Body of pancreas (tissue), 4 donors: ENCODE measurements around the gene SLC12A6. TPM values are rescaled to one million over a fixed set of nuclear protein-coding genes. Genes with fewer than 3 reads are reported as not detected.

Experiments used
- ATAC-seq: fragments of 150-250 bp; one replicate; pipeline ENCODE4 v1.9.1; 2016
- DNase-seq, 4 donors: peaks; one replicate each; pipeline ENCODE4 v3.0.0-alpha.2; 2019
- H3K27ac ChIP-seq, 4 donors: fragments of 200-600 bp; sonication (generic); 1 replicate in 3 of 4; 2 replicates in 1 of 4; pipeline versions ENCODE4 v1.5.1 to v1.6.1; 2016 to 2019; ENCODE audit warnings: mild to moderate bottlenecking in 1 of 4, mixed read lengths in 1 of 4, moderate library complexity in 1 of 4
- H3K27me3 ChIP-seq, 2 donors: fragments of 200-600 bp; sonication (generic); one replicate each; pipeline ENCODE4 v1.6.0; 2016; ENCODE audit warnings: mild to moderate bottlenecking in 1 of 2
- H3K36me3 ChIP-seq, 2 donors: fragments of 200-600 bp; sonication (generic); replicated peaks in 1 of 2; 2 replicates each; pipeline ENCODE4 v1.5.1; 2016; ENCODE audit warnings: low read depth in 2 of 2; ENCODE audit not compliant: insufficient read depth in 1 of 2
- H3K4me1 ChIP-seq: fragments of 200-600 bp; sonication (generic); one replicate; pipeline ENCODE4 v1.6.0; 2016
- H3K4me3 ChIP-seq, 2 donors: fragments of 200-600 bp; sonication (generic); 1 replicate in 1 of 2; 2 replicates in 1 of 2; pipeline ENCODE4 v1.5.1; 2016 to 2019
- H3K9me3 ChIP-seq, 3 donors: fragments of 200-600 bp; sonication (generic); 1 replicate in 2 of 3; 2 replicates in 1 of 3; pipeline ENCODE4 v1.5.1; 2016
- POLR2A ChIP-seq, 3 donors: fragments of 450-650 bp; IDR thresholded peaks; one replicate each; pipeline ENCODE4 v1.6.1; 2016; ENCODE audit warnings: antibody characterized with exemption in 3 of 3, mild to moderate bottlenecking in 2 of 3
- WGBS, 2 donors: methylation state at CpG; one replicate each; pipeline ENCODE4 v1.1.5; 2017; 5-methylcytosine and 5-hydroxymethylcytosine counted together
- intact Hi-C: fragments of 100-400 bp; cut with DNase I; formaldehyde crosslinking; loops from one replicate; pipeline ENCODE4 v1.15.1; 2023
- total RNA-seq, 2 donors: library from RNA; depleted of rRNA; stranded (reverse); fragments of >200 nt; gene quantifications; one replicate each; pipeline ENCODE4 v1.1.0, GENCODE V29; 2016
- TF ChIP-seq, protein P1 (sequence below), 7 experiments: fragments of 450-650 bp in 4 of 7; fragments of 200-600 bp in 3 of 7; sonication (generic) in 3 of 7; IDR thresholded peaks; one replicate each; pipeline ENCODE4 v1.5.1; 2016 to 2019; ENCODE audit warnings: antibody characterized with exemption in 7 of 7

SLC12A6 gene
- total RNA-seq, 2 donors from 2014 or later = 15.0 to 16.2 TPM

DNA sequence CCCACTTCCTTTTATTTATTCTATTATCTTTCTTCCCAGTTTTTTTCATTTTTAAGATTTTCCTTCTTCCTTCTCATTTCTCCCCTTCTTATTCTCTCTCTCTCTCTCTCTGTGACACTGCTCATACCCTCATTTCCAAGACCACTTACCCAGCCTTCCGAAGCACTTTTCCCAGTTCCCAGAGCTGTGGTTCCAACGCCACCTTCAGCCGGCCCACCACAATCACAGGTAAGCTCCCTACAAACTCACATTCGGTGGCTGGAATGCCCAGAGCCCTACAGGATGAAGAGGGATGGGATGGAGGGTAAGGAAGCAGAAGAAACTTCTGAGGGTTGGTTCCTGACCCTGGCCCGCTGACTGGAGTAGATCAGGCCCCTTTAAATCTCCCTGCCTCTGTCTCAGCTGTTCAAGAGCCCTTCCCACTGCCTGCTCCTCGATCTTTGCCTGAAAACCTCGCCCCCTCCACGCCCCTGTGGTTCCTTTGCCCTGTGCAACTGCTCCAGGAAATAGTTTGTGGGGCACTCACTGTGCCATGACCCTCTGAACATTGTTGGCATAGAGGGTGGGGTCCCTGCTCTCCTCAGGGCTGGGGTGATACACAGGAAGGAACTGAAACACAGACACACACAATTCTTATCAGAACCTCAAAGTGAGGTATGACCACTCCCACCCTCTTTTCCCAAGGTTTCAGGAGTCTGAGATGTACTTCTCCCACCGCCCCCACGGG, 24.6 kb upstream of the SLC12A6 start:
- DNase-seq = no peak
- no peak overlapping the region for H3K4me3 ChIP-seq
- no peaks in the 10 kb centered on the region for H3K27me3 ChIP-seq
- TF ChIP-seq POLR2A (IDR thresholded peaks at IDR 0.05) = no peak
- TF ChIP-seq, protein P1, sequence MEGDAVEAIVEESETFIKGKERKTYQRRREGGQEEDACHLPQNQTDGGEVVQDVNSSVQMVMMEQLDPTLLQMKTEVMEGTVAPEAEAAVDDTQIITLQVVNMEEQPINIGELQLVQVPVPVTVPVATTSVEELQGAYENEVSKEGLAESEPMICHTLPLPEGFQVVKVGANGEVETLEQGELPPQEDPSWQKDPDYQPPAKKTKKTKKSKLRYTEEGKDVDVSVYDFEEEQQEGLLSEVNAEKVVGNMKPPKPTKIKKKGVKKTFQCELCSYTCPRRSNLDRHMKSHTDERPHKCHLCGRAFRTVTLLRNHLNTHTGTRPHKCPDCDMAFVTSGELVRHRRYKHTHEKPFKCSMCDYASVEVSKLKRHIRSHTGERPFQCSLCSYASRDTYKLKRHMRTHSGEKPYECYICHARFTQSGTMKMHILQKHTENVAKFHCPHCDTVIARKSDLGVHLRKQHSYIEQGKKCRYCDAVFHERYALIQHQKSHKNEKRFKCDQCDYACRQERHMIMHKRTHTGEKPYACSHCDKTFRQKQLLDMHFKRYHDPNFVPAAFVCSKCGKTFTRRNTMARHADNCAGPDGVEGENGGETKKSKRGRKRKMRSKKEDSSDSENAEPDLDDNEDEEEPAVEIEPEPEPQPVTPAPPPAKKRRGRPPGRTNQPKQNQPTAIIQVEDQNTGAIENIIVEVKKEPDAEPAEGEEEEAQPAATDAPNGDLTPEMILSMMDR (IDR thresholded peaks at IDR 0.05) = no peak
- intact Hi-C loops = loop anchor here (10.0 kb wide), 1 partner anchor 297 kb away; no protein-coding TSS in a partner anchor
- H3K9me3 ChIP-seq = no peaks in the 10 kb centered on the region
- 83 to 91% methylated on average over 10 of the region's 10 CpGs for WGBS, 2 donors
- no peaks in the 10 kb centered on the region for H3K36me3 ChIP-seq
- peaks cover 10% of the 10 kb centered on the region for H3K4me1 ChIP-seq
- ATAC-seq = no peak
- no peak overlapping the region for H3K27ac ChIP-seq

DNA sequence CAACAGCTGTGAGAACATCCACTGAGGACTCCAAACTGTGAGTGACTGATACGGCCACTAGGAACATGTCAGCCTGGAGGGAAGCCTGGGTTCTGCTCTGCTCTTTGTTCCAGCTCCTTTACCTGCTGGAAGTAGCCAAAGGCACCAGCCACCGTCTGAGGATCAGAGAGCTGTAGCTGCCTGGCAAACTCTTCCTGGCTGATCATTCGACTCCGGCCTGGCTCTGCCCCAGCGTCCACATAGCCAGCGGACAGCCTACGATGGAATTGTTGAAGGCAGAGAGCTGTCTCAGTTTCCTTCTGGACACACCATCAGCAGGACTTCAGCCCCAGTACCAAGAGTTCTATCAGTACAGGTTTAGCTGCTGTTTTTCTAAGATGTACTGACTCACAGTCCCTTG, 23.7 kb upstream of the SLC12A6 start:
- TF ChIP-seq POLR2A (IDR thresholded peaks at IDR 0.05) = no peak
- TF ChIP-seq, protein P1 (IDR thresholded peaks at IDR 0.05) = no peak
- Histone ChIP-seq H3K36me3 (no peaks in the 10 kb centered on the region), H3K4me3 (no peak overlapping the region), H3K27me3 (no peaks in the 10 kb centered on the region), H3K4me1 (peaks cover 9% of the 10 kb centered on the region), H3K27ac (no peak overlapping the region), H3K9me3 (no peaks in the 10 kb centered on the region)
- WGBS, 2 donors = 91 to 92% methylated on average over 7 of the region's 7 CpGs
- intact Hi-C loops = loop anchor here (10.0 kb wide), 1 partner anchor 296 kb away; no protein-coding TSS in a partner anchor
- ATAC-seq (no peak), DNase-seq (no peak)

DNA sequence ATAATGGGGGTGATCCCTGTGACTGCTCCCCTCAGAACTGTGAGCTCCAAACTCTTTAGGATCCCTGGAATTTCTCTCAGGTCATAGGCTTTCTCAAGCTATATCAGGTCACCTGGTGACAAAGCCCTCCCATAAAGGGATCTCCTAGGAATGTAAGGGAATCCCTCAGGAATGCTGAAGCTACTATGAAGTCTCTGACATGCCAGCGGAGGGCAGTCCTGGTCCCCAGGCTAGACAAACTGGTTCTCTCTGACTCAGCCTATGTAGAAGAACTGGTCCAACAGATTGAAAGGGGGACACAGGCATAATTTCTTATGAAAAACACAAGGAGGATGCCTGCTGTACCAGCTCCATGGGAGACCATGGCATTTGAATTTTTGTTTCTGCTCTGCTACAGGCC, 22.7 kb upstream of the SLC12A6 start:
- DNase-seq (no peak), ATAC-seq (no peak)
- H3K27me3 ChIP-seq = no peaks in the 10 kb centered on the region
- TF ChIP-seq, protein P1 (IDR thresholded peaks at IDR 0.05) = no peak
- no peaks in the 10 kb centered on the region for H3K36me3 ChIP-seq
- no peaks in the 10 kb centered on the region for H3K4me1 ChIP-seq
- no peak overlapping the region for H3K4me3 ChIP-seq
- intact Hi-C loops = loop anchor here (10.0 kb wide), 1 partner anchor 295 kb away; no protein-coding TSS in a partner anchor
- 60% methylated on average over 1 of the region's 1 CpG; no CpG with 5 or more reads in 1 of the 2 donors for WGBS, 2 donors
- no peaks in the 10 kb centered on the region for H3K9me3 ChIP-seq
- H3K27ac ChIP-seq = no peak overlapping the region

DNA sequence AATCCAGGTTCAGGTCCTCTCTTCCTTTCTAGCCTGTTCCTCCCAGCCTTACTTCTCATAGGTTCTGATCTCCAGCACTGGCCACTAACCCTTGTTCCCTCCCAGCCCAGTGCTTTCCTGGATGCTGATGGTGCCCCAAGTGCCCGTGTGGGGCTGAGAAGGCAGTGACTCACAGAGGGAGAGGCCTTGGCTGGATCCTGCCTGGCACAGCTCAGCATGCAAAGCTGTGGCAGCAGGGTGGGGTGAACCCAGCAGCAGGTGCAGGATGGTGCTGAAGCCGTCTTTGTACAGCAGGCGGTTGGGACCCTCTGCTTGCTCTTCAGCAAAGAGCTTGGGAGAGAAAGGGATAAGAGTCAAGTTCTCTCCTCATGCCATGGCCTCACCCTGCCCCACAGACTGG, 21.8 kb upstream of the SLC12A6 start:
- H3K27me3 ChIP-seq = no peaks in the 10 kb centered on the region
- no peaks in the 10 kb centered on the region for H3K36me3 ChIP-seq
- no peaks in the 10 kb centered on the region for H3K4me1 ChIP-seq
- DNase-seq (no peak), ATAC-seq (no peak)
- 71 to 78% methylated on average over 3 of the region's 3 CpGs for WGBS, 2 donors
- no peaks in the 10 kb centered on the region for H3K9me3 ChIP-seq
- TF ChIP-seq, protein P1 (IDR thresholded peaks at IDR 0.05) = no peak
- TF ChIP-seq POLR2A (IDR thresholded peaks at IDR 0.05) = no peak
- H3K27ac ChIP-seq = no peak overlapping the region
- intact Hi-C loops = no loop called here
- H3K4me3 ChIP-seq = no peak overlapping the region

DNA sequence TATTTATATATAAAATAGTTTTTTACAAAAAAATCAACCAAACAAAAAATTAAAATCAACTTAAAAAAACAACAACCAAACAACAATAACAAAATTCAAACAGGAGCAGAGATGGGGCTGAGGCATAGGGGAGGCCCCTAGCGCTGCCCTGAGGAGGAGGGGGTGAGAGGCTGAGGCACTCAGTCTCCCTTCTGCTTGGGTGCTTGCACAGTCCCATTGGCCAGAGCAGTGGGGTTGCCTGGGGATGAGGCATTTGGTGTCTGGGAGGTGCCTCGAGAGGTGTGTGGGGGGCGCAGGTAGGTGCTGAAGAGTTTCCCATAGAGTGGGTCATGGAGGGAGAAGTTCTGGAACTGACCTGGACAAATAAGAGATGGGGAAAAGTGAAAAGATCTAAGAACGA, 21.4 kb upstream of the SLC12A6 start:
- no peak for ATAC-seq
- Histone ChIP-seq H3K27ac (no peak overlapping the region), H3K36me3 (no peaks in the 10 kb centered on the region), H3K4me1 (no peaks in the 10 kb centered on the region), H3K9me3 (no peaks in the 10 kb centered on the region), H3K4me3 (no peak overlapping the region), H3K27me3 (no peaks in the 10 kb centered on the region)
- intact Hi-C loops = no loop called here
- WGBS, 2 donors = 92 to 95% methylated on average over 4 of the region's 4 CpGs
- TF ChIP-seq, protein P1 (IDR thresholded peaks at IDR 0.05) = no peak
- TF ChIP-seq POLR2A (IDR thresholded peaks at IDR 0.05) = no peak
- no peak for DNase-seq
